HepG2 (cell line): ENCODE results near the gene THOC6. TPM values are rescaled to one million over a fixed set of nuclear protein-coding genes. Genes with fewer than 3 reads are reported as not detected.
A peak's percentile ranks its signal among the peaks of the same experiment; 100 is the strongest.

Experiments used
- ATF6 ChIP-seq: sonication (generic); formaldehyde crosslinking; conservative IDR thresholded peaks from 2 replicates; pipeline ENCODE4 v1.4.0; 2020; ENCODE audit warnings: missing genetic modification reagents
- BCL3 ChIP-seq: sonication (generic); formaldehyde crosslinking; IDR thresholded peaks from 2 replicates; pipeline ENCODE4 v1.5.1; 2020; ENCODE audit warnings: mild to moderate bottlenecking, missing genetic modification reagents, moderate library complexity
- CEBPZ ChIP-seq: IDR thresholded peaks from 2 replicates; pipeline ENCODE4 v1.6.1; 2012; ENCODE audit warnings: low read length, improper control_type of control experiment
- GATA4 ChIP-seq: sonication (generic); IDR thresholded peaks from 2 replicates; pipeline ENCODE4 v1.6.1; 2016; ENCODE audit warnings: antibody characterized with exemption, low read depth, borderline replicate concordance
- GLMP ChIP-seq: sonication (generic); formaldehyde crosslinking; IDR thresholded peaks from 2 replicates; pipeline ENCODE4 v1.9.0; 2021; ENCODE audit warnings: missing genetic modification reagents, mild to moderate bottlenecking, borderline replicate concordance
- HNF1A ChIP-seq, 2 experiments: sonication (generic) in 1 of 2; formaldehyde crosslinking in 1 of 2; IDR thresholded peaks; 2 replicates each; pipeline versions ENCODE4 v1.4.0 to v1.6.1; 2016 to 2020; ENCODE audit warnings: borderline replicate concordance in 1 of 2, low read depth in 1 of 2, mild to moderate bottlenecking in 1 of 2, missing genetic modification reagents in 1 of 2
- KMT2A ChIP-seq: sonication (generic); formaldehyde crosslinking; IDR thresholded peaks from 2 replicates; pipeline ENCODE4 v1.4.0; 2020; ENCODE audit warnings: missing genetic modification reagents
- REXO4 ChIP-seq: sonication (generic); formaldehyde crosslinking; IDR thresholded peaks from 2 replicates; pipeline ENCODE4 v1.8.0; 2022; ENCODE audit warnings: missing genetic modification reagents, mild to moderate bottlenecking, borderline replicate concordance
- RFXANK ChIP-seq: IDR thresholded peaks from 2 replicates; pipeline ENCODE4 v1.6.1; 2016
- RXRA ChIP-seq: sonication (generic); formaldehyde crosslinking; IDR thresholded peaks from 2 replicates; pipeline ENCODE4 v1.5.1; 2020; ENCODE audit warnings: missing genetic modification reagents
- ZBTB25 ChIP-seq: IDR thresholded peaks from 2 replicates; pipeline ENCODE4 v1.6.1; 2018; ENCODE audit warnings: missing genetic modification reagents
- ZFP90 ChIP-seq: sonication (generic); formaldehyde crosslinking; IDR thresholded peaks from 2 replicates; pipeline ENCODE4 v1.8.0; 2022; ENCODE audit warnings: missing genetic modification reagents, mild to moderate bottlenecking, inconsistent platforms, borderline replicate concordance
- ZNF432 ChIP-seq: sonication (generic); formaldehyde crosslinking; IDR thresholded peaks from 2 replicates; pipeline ENCODE4 v1.5.0; 2020; ENCODE audit warnings: missing genetic modification reagents, mild to moderate bottlenecking, borderline replicate concordance
- polyA plus RNA-seq, 8 experiments: library from polyadenylated mRNA; depleted of rRNA in 3 of 8; stranded (reverse) in 7 of 8; unstranded in 1 of 8; fragments of >200 nt; fragmentation: Illumina TruSeq in 4 of 8; extraction: Trizol in 4 of 8; gene quantifications; 2 replicates each; pipeline versions ENCODE4 v1.2.1 to v1.2.3, GENCODE V29; 2011 to 2016; ENCODE audit warnings: low read depth in 4 of 8, missing spikeins in 1 of 8, mixed read lengths in 1 of 8; ENCODE audit not compliant: insufficient read depth in 1 of 8
- total RNA-seq, 5 experiments: library from RNA; depleted of rRNA; stranded (reverse); fragments of >200 nt; fragmentation: Illumina TruSeq; extraction: Trizol; gene quantifications; 2 replicates each; pipeline ENCODE4 v1.2.3, GENCODE V29; 2016; ENCODE audit warnings: low read depth in 1 of 5

THOC6 gene
- total and polyA plus RNA-seq, 2 of the 13 experiments (the other 11 are each of a cell fraction or from before 2014, with no cell fraction given): 32.1 to 37.0 TPM

DNA sequence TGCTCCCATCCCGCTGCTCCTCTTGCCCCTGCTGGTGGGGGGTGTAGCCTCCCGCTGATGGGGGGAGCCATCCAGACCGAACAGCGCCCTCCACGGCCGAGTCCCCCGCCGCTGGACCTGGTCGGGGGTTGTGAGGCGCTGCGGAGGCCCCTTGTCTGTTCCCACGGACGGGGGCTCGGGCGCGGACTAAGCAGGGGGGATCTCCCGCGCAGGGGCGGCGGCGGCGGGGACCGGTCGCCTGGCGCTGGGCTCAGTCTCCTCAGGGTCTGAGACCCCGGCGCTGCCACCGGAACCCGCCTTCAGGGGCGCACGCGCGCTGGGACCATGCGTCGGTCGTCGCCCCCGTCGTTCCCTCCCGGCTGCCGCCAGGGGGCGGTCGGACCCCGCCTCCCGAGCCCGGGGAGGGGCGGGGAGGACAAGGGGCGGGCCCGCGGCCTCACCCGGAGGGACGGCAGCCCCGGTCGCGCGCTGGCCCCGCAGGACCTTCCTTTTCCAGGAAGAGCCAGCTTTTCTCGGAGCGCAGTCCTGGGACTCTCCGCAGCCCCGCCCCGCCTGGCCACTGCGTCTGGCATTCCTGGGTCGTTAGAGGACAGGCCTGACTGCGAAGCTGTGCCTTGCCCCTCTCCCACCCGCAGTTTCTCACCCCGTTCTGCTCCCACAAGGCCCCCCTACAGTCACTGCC, 35.3 kb downstream of the THOC6 start (continued):
- TF ChIP-seq RXRA (CRISPR knock-in tag) (peak; percentile 77; the same call in 1 of the 2 replicates), HNF1A (IDR thresholded peaks at IDR 0.05; ENCODE audit: low read depth) (no peak), HNF1A (CRISPR knock-in tag; IDR thresholded peaks at IDR 0.05; ENCODE audit: borderline replicate concordance) (peak; percentile 82; the same call in 1 of the 2 replicates), REXO4 (CRISPR knock-in tag) (no peak), BCL3 (CRISPR knock-in tag) (peak; percentile 52; the same call in 1 of the 2 replicates), GATA4 (peak; percentile 43; the same call in 1 of the 2 replicates), CEBPZ (no peak), ZNF432 (CRISPR knock-in tag) (no peak), ATF6 (CRISPR knock-in tag) (no peak), ZBTB25 (CRISPR knock-in tag) (peak; percentile 39; the same call in 1 of the 2 replicates), KMT2A (no peak), GLMP (CRISPR knock-in tag) (no peak), ZFP90 (CRISPR knock-in tag) (peak; percentile 88; the same call in 1 of the 2 replicates), RFXANK (CRISPR knock-in tag) (no peak)
